Stromal cell of bone marrow (primary cell): ENCODE data around the gene CELF4.

Source experiments
- DNase-seq: peaks from one replicate; pipeline ENCODE4 v3.0.0-alpha.2; 2012; ENCODE audit warnings: low read depth

CELF4 gene

DNA sequence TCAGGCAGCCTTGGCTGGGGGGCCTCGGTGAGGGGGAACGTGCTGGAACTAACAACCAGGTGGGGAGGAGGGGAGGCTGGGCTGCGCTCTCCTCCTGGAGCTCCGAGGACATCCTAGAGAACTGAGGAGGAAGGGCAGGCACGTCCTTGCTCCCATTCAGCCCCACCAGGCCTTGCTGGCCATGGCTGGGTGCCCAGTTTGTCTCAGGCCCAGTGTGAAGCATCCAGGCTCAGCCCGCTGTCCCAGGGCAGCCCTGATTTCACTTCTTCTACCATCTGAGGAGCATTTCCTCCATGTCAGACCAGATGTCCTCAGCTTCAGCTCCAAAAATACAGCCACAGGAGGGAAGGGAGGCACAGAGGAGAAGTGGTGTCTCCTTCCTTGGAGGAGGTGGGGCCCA, 125.4 kb downstream of the CELF4 start:
- no peak for DNase-seq

DNA sequence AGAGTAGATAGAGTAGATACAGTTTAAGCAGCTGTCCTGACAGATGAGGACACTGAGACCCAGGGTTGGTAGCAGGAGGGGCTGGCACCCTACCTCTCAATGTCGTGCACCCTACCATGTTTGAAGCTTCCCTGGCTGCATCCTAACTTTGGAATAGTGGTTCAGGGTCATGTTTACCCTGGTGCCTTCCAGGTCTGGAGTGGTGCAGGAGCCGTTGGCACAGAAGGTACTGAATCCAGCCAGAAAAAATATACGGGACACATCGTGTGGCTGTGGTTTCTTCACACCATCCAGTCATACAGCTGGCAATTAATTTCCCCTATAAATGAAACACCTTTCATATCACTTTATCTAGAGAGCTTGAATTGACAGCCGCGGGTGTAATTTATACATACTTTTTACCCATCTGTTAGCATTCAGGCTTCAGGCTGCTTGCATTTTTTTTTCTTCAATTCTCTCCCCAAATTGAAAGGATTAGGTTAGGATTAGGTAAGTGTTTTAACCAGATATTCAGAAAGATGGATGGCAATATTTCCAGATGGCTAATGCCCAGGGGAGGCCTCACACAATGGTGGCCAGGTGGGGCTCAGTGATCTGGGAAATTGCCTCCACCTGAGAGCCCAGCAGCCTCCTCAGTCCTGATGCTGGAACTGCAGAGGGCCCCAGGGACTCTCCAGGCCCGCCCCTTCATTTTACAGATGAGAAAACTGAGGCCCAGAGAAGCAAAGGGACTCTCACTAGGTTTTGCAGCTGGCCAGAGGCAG, 127.0 kb downstream of the CELF4 start:
- DNase-seq: no peak

DNA sequence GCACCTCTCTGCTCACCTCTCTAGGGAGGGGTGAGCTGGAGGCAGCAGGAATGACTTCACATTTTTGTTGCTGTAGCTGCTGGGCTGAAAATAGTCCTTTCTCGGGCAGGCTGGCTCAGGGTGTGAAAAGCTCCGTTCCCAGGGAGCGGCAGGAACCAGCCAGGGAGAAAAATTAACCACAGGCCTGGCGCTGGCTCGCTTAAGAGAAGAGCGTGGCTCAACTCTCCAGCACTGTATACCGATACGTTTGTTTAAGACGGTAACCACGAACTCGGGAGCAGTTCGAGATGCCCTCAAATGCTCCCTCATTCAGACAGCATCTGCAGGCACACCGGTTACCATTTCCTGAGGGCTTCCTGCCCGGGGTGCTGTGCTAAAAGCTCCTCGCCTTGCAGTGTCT, 129.6 kb downstream of the CELF4 start:
- no peak for DNase-seq

DNA sequence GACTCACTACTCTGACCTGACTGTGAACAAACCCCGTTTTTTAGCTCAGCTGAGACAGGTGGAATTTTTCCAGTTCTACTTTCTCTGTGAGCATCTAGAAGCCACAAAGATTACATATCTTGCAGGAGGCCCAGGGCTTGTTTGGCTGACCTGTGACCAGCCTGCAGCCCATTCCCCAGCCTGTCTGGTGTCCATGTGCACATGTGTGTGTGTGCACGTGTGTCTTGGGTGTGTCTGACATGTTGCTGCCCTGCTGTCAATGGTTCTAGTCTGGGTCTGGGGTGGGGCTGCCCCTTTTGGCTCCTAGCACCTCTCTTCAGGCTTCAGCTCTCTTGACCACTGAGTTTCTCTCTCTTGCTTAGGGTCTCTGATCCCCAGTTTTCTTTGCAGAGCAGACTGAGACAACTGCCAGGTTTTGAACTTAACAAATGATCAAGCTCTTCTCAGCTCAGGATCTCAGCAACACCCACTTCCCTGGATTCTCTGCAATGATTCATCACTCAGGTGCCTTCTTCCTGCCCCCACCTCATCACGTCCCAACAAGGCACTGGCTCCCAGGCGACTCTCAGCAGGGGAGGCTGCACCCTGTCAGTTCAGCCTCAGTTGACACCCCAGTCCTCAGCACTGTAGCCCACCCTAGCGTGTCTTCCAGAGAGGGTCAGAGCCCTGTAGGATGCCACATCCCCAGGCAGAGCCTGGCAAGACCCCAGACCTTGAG, 130.3 kb downstream of the CELF4 start:
- no peak for DNase-seq

DNA sequence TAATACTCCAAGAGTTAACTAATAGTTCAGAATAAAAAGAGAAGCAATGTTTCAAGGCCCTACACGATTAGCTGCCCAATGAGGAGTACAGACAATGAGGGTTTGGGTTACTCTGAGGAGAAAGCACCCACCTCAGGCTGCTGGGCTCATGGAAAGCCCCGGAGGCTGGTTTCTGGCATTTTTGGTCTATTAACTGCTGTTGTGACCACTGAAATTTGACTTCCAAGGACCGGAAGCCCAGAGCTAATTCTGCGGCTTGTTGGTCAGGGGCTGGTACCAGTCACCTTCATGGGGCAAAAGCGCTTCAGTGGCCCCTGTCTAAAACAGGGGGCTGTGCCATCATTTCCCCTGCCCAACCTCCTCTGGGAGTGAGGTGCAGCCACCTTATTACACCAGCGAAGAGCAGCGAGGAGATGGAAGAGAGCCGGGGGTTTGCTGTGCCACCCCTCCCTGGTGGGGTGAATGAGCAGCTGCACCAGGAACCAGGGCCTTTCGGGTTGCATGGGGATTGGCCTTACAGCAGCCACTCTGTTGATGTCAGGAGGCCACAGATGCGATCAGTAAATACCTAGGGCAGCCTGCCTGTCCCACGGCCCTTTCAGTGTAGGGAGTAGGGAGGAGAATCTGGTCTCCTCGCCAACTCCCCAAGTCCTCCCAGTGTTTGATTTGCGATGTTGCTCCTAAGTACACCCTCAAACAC, 131.3 kb downstream of the CELF4 start:
- no peak for DNase-seq

DNA sequence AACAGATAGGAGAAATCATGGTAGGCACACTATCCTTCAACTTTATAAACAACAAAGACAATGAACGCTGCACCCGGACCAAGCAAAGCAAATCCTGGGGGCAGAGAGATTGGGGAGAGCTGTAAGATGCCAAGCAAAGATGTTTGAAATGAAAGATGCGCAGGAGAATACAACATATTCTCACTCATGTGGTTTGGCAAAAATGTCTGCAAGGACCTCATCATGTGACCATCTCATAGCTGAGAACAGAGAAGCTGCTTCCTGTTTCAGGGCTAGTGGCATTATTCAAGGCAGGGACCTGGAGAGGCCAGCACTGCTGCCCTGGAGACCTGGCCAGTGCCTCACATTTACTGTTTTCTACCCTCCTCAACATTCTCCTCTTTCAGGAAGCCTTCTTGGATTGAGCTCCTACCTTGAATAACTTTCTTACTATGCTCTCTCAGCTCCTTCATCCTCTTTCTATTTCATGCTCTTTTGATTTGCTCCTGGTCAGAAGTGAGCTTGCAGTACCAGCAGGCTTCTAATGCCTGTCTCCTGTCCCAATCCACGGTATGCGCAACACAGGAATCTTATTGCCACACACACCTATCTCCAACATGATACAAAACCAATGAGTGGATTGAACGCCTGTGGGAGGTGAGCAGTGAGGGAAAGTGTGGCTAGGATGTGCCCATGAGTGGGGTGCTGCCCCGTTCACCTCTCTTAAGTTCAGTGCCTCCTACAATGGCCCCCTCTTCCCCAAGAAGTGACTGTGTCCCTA, 133.0 kb downstream of the CELF4 start:
- no peak for DNase-seq

DNA sequence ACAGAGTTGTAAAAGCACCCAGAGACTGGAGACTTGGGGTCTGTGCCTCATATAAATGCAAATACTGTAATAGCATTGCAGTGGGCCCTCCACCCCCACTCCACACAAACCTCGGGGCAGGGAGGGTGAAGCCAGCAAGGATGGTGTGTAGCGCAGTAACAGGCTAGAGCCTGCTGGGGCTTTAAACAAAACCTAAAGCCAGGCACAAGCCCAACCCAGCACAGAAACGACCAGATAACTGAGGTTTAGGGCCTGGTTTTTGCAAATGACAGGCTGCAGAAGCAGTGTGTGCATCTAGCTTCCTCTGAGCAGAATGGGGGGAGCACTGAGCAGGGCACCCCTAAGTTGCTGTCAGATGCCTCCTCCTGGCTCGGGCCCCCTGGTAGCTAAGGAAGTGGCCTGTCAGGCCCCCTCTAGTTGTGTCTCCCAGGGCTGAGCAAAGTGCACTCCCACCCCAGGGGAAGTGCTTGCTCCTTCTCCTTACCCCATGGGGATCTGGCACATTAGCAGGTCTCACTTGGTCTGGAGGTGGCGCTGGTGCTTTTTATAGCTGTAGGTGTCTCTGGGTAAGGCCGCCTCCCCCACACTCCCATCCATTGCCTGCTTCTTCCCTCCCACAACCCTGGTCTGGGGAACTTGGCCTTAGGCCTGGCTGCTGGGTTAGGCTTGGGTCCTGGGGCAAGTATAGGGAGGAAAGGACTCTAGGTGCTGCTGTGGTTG, 135.1 kb downstream of the CELF4 start:
- DNase-seq: no peak

DNA sequence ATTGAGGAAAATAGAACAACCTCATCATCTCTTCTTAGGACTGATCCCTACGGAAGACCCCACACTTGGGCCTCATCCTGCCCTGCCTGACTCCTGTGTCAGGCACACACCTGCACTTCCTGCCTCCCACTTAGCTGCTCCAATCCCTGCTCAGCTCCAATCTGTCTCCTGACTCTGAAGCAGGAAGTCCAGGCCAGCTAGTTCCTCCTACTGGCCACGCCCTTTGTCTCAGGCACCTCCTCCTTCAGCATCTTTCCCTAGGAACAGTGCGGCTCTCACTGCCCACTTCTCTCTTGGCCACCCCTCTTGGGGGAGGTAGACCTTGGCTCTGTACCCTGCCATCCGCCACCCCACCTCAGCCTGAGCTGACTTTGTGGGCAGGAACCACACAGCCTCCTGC, 135.8 kb downstream of the CELF4 start:
- DNase-seq: no peak

DNA sequence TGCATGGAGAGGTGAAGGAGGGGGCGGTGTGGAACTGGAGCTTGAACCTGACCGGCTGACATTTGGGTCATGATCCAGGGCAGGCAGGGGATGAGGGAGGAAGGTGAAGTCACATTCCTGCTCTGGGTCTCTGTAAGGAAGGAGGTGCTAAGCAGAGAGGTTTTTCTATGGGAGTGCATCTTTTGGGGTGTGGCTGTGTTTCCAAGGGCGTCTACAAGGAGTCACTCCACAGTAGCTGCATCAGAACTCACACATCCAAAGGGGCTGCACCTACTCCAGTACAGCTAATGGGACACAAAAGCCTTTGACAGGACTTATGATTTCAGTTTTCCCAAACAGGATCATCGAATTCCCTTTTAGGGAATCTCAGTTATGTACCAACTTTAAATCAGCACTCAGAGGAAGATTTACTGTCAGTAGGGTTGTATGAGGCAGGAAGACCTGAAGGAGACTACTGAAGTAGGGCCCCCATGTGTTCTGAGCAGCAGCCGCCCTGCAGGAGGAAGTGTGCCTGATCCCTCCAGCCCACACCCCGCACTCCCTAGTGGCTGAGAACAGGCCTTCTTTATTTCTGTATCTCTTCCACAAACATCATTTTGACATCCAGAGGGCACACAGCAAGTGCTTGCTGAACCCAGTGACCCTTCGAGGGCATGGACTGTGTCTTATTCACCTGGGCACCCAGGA, 137.2 kb downstream of the CELF4 start:
- no peak for DNase-seq

DNA sequence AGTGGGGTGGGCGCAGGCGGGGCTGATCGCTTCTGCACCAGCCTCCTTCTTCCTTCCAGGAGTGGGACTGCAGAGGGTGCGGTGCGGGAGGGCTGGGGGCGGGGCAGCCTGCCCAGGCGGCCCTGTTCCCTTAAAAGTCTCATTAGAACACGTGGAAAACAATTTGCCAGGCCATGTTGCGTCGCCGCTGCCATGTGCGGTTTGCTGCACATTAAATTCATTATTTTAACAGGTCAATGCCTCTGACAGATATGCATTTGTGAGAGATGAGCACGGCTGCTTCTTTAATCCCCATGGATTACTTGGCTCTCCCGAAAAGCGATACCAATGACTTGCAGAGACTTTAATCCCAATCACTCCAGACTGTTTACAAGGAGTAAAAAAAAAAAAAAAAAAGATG, 139.0 kb downstream of the CELF4 start:
- no peak for DNase-seq

DNA sequence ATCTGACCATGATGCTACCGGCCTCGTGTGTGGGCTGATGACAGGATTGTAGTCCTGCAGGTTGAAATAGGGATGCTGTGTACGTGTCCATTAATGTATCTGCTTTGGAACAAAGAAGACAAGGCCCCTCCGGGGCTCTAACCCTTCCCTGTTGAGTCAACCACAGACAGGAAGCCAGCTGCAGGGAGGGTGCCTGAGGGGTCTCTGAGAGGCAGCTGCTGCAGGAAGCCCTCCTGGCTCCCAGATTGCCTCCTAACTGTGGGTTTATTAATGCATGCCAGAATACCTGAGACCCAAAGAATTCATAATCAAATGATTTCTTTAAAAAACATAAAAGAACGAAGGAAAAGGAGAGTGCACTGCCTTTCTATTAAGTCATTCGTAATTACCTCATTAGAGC, 140.4 kb downstream of the CELF4 start:
- no peak for DNase-seq

DNA sequence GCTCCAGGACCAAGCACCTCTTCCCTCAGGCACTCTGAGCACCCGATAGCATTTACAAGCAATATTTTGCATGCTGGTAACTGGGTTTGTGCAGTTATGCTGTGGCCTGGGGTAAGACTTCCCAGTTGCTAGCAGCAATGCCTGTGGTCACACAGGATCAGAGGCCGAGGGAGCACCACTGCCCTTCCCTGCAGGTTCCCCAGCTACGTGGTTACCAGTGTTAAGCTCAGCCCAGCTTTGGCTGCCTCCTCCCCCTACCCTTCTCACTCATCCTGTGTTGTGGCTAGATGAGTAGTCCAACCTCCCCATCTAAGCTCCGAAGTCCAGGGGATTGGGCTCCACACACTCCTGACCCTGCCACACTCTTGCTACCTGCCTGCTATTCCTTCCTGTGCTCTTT, 141.1 kb downstream of the CELF4 start:
- DNase-seq: no peak

DNA sequence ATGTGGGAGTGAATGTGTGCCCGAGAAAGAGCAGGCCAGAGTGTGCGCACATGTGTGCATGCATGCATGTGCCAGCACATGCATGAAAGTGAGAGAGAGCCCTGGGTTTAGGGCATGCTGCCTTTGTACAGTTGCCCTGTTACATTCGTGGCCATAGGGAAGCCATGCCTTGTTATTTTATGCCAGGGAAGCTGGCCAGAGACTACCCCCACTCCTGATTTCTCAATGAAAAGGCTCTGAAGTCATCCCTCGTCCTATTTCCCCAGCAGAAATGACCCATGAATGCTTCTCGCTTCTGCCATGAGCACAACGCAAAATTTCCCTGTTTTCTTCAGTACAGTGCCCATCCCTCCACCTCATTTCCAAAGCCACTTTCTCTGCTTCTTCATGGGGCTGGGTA, 143.0 kb downstream of the CELF4 start:
- DNase-seq: no peak

DNA sequence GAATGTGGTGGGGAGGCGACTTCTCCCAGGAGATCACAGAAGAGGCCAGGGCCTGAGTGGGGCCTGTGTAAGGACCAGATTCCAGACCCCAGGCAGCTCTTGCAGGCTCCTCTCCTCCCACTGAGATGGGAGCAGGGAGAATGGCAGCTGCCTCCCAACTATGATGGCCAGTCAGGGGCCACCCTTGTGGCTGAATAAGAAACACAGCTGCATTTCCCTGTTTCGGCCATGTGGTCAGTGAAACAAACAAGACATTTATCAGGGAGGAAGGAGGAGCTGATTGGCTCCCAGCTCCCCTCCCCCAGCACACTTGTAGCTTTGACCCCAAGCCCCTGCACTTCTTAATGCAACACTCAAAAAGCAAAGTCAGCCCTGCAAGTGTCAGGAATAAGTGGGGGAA, 143.5 kb downstream of the CELF4 start:
- DNase-seq: no peak

DNA sequence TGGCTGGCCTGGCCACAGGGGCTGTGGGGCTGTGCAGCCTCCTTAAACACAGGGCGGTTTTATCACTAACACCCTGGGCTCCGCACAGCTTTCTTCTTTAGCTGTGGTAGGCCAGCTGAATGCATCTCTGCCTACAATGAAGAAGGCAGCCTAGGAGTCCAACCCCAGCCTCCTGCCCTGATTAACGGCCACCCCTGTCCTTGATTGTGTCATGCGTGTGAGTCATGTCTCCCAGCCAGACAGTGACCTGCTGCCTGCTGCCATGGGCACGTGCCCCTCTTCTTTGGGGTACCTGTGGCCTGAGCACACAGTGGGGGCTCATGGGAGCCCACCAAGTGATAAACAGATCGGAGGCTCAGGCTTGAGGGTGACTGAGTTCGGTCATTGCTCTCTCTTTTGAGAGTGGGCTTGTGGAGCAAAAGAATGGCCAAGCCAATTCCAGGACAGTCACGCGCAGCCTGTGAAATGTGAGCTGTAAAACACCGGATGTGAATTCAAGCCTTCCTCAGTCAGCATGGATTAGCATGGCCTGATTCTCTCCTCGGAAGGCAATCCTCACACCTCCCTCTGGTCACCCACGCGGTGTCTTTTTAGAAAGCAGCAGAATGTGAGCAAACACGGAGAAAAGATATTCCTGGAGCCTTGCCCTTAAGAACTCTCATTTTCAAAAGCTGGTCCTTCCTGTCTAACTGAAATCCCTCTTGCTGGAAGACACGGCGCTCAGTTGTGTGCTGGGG, 144.1 kb downstream of the CELF4 start:
- DNase-seq: no peak

DNA sequence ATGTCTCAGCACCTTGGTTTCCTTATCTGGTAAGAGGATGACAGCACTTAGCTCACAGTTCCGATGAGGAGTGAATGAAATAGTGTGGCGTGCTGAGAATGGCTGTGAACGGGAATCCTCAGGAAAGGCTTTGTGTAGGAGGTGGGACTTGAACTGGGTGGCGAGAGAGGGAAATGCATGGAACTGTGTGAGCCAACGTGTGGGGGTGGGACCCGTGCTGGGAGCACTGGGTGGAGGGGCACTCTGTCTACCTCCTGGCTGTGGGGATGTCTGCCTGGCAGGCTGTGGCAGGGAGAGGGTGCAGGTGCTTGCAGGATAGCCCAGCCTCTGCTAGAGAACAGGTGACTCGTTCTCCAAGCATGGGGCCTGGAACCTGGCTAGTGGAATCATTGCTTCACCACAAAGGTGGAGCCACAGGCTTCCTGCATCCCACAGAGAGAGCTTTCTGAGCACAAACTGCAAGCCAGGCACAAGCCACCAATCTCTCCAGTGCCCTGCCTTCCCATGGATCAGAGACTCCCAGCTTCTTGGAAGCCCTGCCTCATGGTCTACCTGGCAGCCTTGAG, 145.2 kb downstream of the CELF4 start:
- DNase-seq: no peak

DNA sequence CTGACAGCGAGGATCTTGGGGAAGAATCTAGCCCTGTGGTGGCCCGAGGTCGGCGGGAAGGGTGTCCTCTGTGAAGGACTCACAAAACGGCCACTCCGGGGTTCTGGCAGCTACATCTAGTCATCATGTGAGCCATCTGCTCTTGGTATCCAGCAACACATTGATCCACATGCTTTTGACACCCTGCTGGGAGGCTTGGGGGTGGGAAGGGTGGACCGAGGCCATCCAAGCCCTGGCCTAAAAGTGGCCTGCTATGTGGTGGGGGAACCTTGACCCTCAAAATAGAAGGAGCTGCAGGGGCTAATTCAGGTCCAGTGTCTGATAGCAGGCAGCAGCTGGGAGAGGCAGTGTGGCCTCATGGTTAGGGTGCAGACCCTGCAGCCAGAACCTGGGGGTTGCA, 145.7 kb downstream of the CELF4 start:
- DNase-seq: no peak

DNA sequence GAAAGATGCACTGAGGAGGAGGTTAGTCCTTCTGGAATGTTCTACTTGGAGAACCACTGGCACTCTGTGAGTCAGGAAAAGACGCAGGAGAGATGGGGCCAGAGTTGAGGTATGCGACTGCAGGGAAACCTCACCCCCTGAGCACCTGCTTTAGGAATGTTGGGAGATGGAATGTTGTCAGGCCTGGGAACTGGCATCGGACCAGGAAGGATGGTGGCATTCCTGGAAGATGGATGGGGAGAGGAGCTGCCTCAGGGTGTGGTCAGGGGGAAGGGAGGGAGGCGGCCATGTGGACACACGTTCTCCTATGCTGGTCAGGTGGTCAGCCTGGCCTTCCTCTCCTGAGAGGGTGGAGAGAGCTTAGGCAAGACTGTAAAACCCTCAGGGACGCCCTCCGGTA, 146.3 kb downstream of the CELF4 start:
- DNase-seq: no peak

DNA sequence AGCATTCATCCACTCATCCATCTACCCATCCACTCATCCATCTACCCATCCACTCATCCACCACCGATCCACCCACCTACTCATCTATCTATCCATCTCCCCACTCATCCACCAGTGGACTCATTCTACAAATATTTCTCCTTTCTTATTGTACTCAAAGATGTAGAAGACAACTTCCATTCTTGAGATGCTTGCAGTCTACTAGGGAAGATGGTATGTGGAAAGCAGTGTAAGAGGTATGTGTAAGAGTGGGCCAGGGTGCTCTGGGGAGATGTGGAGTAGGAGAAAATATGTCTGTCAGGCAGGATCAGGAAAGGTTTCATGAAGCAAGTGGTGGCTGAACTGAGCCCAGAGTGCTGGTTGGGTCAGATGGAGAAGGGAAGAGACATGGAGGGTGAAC, 150.8 kb downstream of the CELF4 start:
- DNase-seq: no peak

DNA sequence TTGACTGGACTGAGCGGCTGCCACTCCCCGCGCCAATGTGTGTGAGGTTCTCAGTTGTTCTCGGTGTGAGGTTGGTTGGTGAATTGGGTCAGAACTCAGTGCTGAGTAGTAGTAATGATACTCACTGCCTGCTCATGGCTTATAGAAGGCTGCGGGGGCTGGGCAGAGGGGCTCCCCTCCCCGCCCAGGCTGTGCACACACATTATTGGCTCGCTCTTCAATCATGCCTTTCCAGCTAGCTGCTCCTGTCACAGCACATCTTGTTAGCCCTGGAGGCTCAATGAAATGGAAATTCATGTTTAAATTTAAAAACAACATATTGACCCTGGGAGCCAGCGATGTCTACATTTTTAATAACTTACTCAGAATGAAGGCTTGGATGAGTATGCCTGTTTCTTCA, 152.8 kb downstream of the CELF4 start:
- no peak for DNase-seq
